Stimulated activated effector memory CD8-positive, alpha-beta T cell treated with anti-CD3 and anti-CD28 coated beads, Interleukin-12 subunit alpha, Interleukin-12 subunit beta, amount 100 ng/mL, for 72 hours (primary cell): ENCODE data around the gene ARHGEF3.

Experiments
- ATAC-seq: fragments of 150-1000 bp; cut with Tn5 transposase; 2 replicates; pipeline ENCODE4 v1.10.0; 2021
- DNase-seq, 2 donors: peaks; one replicate each; pipeline ENCODE4 v3.0.0; 2021 to 2022; ENCODE audit warnings: low spot score in 2 of 2
- H3K27ac Mint-ChIP-seq: one replicate; pipeline ENCODE4 v1.8.0; 2022; ENCODE audit warnings: mild to moderate bottlenecking, mixed read lengths
- H3K36me3 Mint-ChIP-seq: one replicate; pipeline ENCODE4 v1.8.0; 2022; ENCODE audit warnings: mild to moderate bottlenecking, mixed read lengths
- H3K4me1 Mint-ChIP-seq: one replicate; pipeline ENCODE4 v1.8.0; 2022; ENCODE audit warnings: mixed read lengths
- H3K4me3 Mint-ChIP-seq: one replicate; pipeline ENCODE4 v1.8.0; 2022; ENCODE audit warnings: mild to moderate bottlenecking, mixed read lengths
- H3K9me3 Mint-ChIP-seq: one replicate; pipeline ENCODE4 v1.8.0; 2022; ENCODE audit warnings: mixed read lengths

ARHGEF3 gene, protein sequence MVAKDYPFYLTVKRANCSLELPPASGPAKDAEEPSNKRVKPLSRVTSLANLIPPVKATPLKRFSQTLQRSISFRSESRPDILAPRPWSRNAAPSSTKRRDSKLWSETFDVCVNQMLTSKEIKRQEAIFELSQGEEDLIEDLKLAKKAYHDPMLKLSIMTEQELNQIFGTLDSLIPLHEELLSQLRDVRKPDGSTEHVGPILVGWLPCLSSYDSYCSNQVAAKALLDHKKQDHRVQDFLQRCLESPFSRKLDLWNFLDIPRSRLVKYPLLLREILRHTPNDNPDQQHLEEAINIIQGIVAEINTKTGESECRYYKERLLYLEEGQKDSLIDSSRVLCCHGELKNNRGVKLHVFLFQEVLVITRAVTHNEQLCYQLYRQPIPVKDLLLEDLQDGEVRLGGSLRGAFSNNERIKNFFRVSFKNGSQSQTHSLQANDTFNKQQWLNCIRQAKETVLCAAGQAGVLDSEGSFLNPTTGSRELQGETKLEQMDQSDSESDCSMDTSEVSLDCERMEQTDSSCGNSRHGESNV

DNA sequence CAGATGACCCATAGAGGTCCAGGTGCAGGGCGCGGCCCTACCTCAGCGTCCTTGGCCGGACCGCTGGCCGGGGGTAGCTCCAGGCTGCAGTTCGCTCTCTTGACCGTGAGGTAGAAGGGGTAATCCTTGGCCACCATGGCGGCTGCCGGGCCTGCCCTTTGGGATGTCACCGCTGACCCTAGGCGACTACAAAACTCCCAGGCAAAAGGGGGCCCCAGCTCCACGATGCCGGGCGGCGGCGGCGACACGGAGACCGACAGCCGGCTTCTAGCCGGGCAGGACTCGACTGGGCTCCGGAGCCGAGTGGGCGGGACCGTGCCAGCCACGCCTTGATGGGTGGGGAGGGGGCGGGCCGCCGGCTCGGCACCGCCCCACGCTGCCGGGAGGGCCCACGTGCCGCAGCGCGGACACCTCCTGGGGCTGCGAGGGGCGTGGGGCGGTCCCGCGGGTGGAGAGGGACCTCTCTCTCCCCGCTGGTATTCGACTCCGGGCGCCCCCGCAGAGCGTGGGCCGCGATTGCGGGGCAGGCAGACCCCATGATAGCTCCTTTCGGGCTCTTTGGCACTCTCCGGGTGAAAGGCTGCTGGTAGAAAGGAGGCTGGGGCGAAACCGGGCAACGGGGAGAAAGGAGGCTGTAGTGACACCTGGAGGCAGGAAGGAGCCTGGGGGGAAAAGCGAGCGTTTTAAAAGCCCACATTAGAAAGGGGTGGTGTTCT lies at the start of gene ARHGEF3:
ARHGEF3 (minus strand) TSS at position 288 of the 716 bp plus-strand sequence; CDS start at position 137, 151 bp downstream.
- Mint-ChIP-seq H3K4me3 (peak within 1 kb of the TSS; percentile 84), H3K4me1 (peaks cover 32% of the 10 kb centered on the region), H3K9me3 (no peaks in the 10 kb centered on the region), H3K27ac (peak within 1 kb of the TSS; percentile 63), H3K36me3 (peaks cover 8% of the 10 kb centered on the region)
- peak; percentile 86 to 93 for DNase-seq
- peak; percentile 90 for ATAC-seq

DNA sequence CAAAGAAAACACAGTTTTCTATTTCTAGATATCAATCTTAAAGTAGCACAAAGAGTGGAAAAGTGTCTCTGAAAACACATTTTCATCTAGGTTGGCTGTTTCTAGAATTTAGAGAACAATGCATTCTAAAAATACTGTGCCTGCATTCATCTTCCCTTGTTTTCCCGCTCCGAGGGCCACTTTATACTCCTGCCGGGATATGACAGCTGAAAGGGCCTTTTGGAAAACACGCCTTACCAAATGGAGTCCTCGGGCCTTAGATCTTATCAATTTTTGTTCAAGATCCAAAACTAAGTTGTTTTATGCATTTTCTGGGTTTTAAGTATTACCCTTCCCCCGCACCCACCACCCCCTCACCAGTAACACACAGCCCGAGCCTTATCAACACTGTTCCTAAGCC lies 47.9 kb upstream of the ARHGEF3 start:
- ATAC-seq (no peak), DNase-seq (no peak)
- H3K36me3 Mint-ChIP-seq = no peaks in the 10 kb centered on the region
- H3K4me1 Mint-ChIP-seq = peaks cover 14% of the 10 kb centered on the region
- no peak overlapping the region for H3K4me3 Mint-ChIP-seq
- no peak overlapping the region for H3K27ac Mint-ChIP-seq
- no peaks in the 10 kb centered on the region for H3K9me3 Mint-ChIP-seq

DNA sequence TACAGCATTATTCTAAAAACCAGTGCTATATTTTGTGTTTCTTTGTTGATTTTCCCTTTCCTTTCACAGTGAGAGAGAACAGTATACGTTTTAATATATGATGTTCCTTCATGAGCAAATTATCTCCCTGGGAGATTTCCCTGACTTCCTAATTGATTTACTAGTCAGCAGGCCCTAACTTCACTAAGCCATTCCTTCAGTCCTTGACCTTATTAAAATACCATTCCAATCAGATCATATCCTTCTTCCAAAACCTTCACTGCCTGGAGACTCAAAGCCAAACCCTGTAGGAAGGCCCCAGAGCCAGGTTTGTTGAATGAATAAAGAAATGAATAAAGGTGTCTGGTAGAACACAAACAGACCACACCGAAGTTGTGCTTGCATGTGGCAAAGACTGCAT lies 43.8 kb upstream of the ARHGEF3 start:
- Mint-ChIP-seq H3K36me3 (no peaks in the 10 kb centered on the region), H3K9me3 (no peaks in the 10 kb centered on the region), H3K4me1 (peaks cover 6% of the 10 kb centered on the region), H3K27ac (no peak overlapping the region), H3K4me3 (no peak overlapping the region)
- ATAC-seq = no peak
- DNase-seq = no peak

DNA sequence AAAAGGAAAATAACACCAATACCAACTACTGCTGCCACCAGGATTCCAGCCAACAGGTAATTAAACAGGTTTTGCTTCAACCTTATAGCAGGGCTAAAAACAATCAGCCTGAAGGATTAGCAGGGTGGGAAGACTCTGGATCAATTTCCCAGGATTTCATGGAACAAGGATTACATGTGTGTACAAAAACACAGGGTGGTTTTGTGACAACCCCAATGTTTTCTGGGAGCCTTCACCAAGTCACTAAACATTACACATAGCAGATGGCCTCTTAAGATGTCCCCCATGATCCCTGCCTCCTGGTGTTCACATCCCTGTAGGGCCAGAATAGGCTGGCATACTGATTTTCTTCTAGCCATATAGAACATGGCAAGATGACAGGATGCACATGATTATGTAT lies 42.8 kb upstream of the ARHGEF3 start:
- no peaks in the 10 kb centered on the region for H3K9me3 Mint-ChIP-seq
- no peak overlapping the region for H3K4me3 Mint-ChIP-seq
- DNase-seq = no peak
- ATAC-seq = no peak
- peaks cover 6% of the 10 kb centered on the region for H3K4me1 Mint-ChIP-seq
- H3K27ac Mint-ChIP-seq = no peak overlapping the region
- no peaks in the 10 kb centered on the region for H3K36me3 Mint-ChIP-seq

DNA sequence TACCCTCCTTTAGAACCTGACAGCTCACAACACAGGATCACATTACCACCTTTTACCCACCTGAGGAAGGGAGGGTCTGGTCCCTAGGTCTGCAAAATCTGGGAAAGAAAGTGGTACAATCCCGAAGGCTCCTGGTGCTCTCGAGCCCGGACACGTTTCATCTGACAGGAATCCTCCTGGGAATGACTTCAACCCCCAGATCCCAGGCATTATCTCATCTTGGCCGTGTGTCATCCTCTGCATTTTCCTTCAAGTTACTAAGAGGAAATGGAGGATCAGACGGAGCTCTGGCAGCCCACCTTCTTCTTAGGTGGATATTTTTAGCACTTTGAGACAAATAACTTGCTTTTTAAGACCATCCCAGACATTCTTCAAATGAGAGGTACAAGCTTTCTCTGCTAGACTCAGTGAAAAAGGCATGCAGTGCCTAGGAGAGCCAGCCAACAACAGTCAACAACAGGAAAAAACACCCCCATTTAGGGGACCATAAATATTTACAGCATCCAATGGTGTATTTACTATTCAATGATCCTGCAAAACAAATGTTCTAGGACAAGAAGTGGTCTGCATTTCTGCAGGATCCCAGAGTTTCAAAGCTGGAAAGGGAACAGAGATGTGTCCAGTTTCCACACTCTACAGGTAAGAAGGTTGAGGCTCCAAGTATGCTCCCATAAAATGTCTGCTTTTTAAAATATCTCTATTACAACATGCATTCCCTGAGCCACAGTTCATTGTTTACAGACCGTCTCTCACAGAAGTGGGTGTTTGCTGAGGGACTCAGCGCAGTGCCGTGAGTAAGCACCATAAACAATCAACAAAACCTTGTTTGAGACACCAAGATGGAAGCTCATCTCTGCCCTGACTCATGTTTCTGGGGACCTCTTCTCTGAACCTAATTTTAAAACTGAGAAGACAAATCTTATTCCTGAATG lies 38.3 kb upstream of the ARHGEF3 start:
- Mint-ChIP-seq H3K4me1 (no peaks in the 10 kb centered on the region), H3K9me3 (no peaks in the 10 kb centered on the region), H3K27ac (no peak overlapping the region), H3K4me3 (no peak overlapping the region), H3K36me3 (no peaks in the 10 kb centered on the region)
- no peak for DNase-seq
- no peak for ATAC-seq

DNA sequence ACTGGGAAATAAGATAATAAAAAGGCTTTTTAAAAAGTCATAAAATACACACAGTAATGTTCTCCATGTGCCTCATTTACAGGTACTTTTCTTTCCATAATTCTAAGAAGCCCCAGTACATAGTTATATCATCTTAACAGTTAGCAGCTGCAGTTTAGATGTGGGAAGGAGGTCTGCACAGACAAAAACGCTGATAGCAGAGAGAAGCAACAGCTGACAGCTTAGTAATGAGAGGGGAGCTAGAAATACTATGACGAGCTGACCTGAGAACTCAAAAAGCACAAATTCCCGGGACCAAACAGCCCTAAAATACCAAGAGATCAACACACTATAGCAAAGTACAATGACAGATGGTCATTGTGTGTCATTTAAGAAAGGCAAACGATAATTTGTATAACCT lies 36.7 kb upstream of the ARHGEF3 start:
- Mint-ChIP-seq H3K27ac (no peak overlapping the region), H3K36me3 (no peaks in the 10 kb centered on the region), H3K9me3 (no peaks in the 10 kb centered on the region), H3K4me3 (no peak overlapping the region), H3K4me1 (no peaks in the 10 kb centered on the region)
- DNase-seq (no peak), ATAC-seq (no peak)

DNA sequence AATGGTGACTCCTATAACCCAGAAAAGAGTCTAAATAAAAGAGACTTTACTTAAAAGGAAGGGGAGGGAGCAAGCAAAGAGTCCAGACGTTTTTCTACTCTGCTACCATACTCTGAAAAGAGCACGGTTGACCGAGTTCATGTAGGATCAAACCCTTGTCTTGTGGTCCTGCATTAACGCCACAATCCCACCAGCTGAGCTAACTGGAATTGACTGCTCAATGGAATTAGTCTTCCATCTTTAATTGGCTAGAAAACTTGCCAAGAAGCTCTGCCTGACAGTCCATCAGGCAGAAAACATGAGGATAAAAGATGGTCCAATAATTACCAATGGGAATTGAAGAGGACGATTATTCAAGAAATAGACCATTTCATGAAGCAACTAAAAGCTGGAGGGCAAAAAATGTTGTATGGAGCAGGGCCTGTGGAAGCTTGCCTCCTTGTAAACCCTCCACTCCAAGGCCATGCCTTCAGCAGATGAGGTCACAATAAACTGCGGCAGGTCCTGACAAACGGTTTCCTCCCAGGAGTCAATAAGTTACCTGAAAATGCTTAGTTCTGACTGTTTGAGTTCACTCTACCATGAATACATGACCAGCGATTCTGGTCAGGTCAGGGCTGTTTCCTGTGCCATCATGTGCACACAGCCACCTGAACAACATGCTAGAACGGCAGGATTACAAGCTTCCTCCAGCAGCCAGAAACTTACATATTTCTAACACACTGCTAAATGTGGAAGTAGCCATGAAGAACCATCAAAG lies 35.6 kb upstream of the ARHGEF3 start:
- no peaks in the 10 kb centered on the region for H3K4me1 Mint-ChIP-seq
- H3K4me3 Mint-ChIP-seq = no peak overlapping the region
- no peaks in the 10 kb centered on the region for H3K9me3 Mint-ChIP-seq
- no peak overlapping the region for H3K27ac Mint-ChIP-seq
- DNase-seq (no peak), ATAC-seq (no peak)
- no peaks in the 10 kb centered on the region for H3K36me3 Mint-ChIP-seq

DNA sequence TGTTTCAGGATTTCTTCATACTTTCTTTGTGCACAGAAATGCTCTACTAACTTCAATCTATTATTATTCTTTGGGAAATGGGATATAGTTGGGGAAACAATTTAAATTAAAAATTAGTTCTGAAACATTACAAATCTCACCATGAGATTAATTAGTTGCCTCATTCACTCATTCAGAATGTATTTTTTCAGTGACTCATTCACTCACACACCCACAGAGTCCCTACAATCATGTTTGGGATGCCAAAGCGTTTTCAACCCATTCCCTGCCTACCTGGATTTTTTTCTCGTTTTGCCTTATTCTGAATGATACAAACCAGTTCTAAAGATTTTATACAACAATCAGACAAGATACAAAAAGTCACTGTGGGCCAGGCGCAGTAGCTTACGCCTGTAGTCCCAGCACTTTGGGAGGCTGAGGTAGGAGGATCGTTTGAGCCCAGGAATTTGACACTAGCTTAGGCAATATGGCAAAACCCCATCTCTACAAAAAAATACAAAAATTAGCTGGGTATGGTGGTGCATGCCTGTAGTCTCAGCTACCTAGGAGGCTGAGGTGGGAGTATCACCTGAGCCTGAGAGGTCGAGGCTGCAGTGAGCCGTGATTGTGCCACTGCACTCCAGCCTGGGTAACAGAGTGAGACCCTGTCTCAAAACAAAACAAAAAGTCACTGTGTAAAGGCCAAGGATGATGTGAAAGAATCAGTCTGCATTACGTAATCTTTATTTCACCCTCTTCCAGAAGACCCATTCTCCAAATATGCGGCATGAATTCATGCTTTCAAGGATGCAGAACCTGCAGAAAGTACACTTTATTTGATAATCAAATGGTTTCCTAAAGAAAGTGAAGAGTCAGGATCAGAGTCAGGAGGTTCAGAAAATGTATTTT lies 34.8 kb upstream of the ARHGEF3 start:
- no peaks in the 10 kb centered on the region for H3K9me3 Mint-ChIP-seq
- H3K36me3 Mint-ChIP-seq = no peaks in the 10 kb centered on the region
- H3K4me3 Mint-ChIP-seq = no peak overlapping the region
- DNase-seq (no peak), ATAC-seq (no peak)
- no peaks in the 10 kb centered on the region for H3K4me1 Mint-ChIP-seq
- H3K27ac Mint-ChIP-seq = no peak overlapping the region

DNA sequence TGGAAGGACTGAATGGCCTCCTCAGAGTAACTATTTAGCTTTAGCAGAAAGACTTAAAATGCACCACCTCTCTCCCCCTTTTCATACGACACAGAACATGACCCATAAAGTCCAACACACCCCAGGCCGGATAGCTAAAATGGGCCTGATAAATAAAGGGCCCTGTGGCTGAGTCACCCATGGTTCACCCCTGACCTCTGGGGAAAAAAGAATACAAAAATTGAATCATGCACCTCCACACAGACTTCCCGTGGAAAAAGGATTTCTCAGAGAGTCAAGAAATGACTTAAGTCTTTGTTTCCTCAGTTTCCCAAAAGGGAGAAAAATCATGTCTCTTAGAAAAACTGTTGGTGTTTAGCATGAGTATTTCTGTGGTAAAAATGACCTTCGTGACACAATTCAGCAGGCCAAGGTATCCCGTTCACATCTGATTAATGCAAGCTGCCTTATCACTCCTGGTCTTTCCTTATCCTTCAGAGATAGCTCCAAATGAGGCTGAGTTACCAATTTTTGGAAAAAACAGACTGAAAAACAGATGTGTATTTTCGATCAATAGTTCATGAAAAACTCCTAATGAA lies 34.0 kb upstream of the ARHGEF3 start:
- H3K36me3 Mint-ChIP-seq = no peaks in the 10 kb centered on the region
- H3K27ac Mint-ChIP-seq = no peak overlapping the region
- H3K9me3 Mint-ChIP-seq = no peaks in the 10 kb centered on the region
- ATAC-seq = no peak
- H3K4me1 Mint-ChIP-seq = peaks cover 3% of the 10 kb centered on the region
- H3K4me3 Mint-ChIP-seq = no peak overlapping the region
- DNase-seq = no peak

DNA sequence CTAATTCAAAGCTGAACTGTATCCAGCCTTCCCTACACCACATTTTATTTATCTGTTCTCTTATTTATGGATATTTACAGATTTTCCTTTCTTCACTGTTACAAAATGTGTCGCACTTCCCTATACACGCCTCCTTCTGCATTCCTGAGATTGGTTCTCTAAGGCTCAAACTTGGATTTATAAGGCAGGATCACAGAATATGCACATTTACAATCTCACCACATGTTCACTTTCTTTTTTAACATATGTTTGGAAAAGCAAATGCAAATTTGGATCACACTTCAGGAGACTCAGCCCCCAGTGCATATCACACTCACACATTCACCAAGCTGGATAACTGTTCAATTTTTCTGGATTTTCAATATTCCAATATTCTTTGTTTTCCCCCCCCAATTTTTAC lies 31.8 kb upstream of the ARHGEF3 start:
- ATAC-seq (no peak), DNase-seq (no peak)
- peaks cover 8% of the 10 kb centered on the region for H3K4me1 Mint-ChIP-seq
- H3K36me3 Mint-ChIP-seq = no peaks in the 10 kb centered on the region
- no peak overlapping the region for H3K4me3 Mint-ChIP-seq
- no peak overlapping the region for H3K27ac Mint-ChIP-seq
- H3K9me3 Mint-ChIP-seq = no peaks in the 10 kb centered on the region

DNA sequence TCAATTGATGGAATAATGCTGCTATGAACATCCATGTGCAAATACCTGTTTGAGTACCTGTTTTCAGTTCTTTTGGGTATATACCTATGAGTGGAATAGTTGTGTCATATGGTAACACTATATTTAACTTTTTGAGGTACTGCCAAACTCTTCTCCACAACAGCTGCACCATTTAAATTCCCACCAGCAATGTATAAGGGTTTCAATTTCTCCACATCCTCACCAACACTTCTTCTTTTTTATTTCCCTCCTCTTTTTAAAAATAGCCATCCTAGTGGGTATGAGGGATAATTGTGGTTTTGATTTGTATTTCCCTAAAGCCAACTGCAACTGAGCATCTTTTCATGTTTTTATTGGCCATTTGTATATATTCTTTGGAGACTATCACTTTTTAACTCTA lies 31.3 kb upstream of the ARHGEF3 start:
- H3K4me3 Mint-ChIP-seq = no peak overlapping the region
- no peak overlapping the region for H3K27ac Mint-ChIP-seq
- DNase-seq = no peak
- H3K9me3 Mint-ChIP-seq = no peaks in the 10 kb centered on the region
- peaks cover 8% of the 10 kb centered on the region for H3K4me1 Mint-ChIP-seq
- ATAC-seq = no peak
- no peaks in the 10 kb centered on the region for H3K36me3 Mint-ChIP-seq

DNA sequence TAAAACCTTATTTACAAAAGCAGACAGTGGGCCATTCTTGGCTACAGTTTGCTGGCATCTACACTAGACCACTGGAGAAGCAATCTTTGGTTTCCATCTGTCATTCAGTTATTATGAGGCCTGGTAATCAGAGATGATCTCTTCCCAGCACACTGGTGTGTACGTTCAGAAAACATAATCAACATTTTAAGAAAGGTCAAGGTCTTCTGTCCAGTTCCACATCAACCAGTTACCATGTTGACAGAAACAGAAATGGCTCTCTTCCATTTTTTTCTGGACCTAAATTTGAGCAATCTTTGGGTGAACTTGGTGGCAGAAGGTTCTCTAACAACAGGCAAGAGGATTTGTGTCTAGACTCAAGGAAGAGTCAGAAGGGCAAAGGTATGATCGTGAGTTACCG lies 29.8 kb upstream of the ARHGEF3 start:
- no peak overlapping the region for H3K27ac Mint-ChIP-seq

DNA sequence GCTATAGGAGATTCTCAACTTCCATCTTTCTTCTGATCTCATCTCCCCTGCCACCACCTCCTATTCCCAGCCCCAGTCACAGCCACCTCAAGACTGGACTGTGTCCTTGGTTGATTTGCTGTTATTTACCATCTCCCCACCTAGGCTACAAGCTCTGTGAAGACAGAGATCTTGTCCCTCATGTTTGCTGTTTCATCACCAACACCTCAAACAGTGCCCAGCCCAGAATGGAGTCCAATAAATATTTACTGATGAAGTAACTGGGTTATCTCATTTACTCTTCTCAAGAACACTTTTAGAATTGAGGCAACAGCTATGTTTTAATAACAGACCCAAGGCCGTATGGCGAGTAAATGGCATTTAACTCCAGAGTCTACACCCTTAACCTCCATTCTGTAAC lies 29.1 kb upstream of the ARHGEF3 start:
- no peak for ATAC-seq
- H3K4me3 Mint-ChIP-seq = no peak overlapping the region
- H3K9me3 Mint-ChIP-seq = no peaks in the 10 kb centered on the region
- H3K4me1 Mint-ChIP-seq = peaks cover 17% of the 10 kb centered on the region
- no peak overlapping the region for H3K27ac Mint-ChIP-seq
- no peak for DNase-seq
- H3K36me3 Mint-ChIP-seq = no peaks in the 10 kb centered on the region

More for the DNA sequence above, 29.8 kb upstream of the ARHGEF3 start:
- no peaks in the 10 kb centered on the region for H3K36me3 Mint-ChIP-seq
- ATAC-seq (no peak), DNase-seq (no peak)
- no peaks in the 10 kb centered on the region for H3K9me3 Mint-ChIP-seq
- peaks cover 14% of the 10 kb centered on the region for H3K4me1 Mint-ChIP-seq
- H3K4me3 Mint-ChIP-seq = no peak overlapping the region
